SK-N-SH (cell line): ENCODE measurements around the gene CEP250. TPM values are rescaled to one million over a fixed set of nuclear protein-coding genes. Genes with fewer than 3 reads are reported as not detected.

Experiments
- CTCF ChIA-PET: fragments of 300-600, 350-600 bp; formaldehyde crosslinking; extraction: SDS; loops from one replicate; lab custom pipeline; 2021; lab: Yijun Ruan, JAX
- POLR2A ChIA-PET: fragments of 350-600 bp; sonication (Branson Sonifier 250); formaldehyde crosslinking; extraction: SDS; loops from one replicate; lab custom pipeline; 2020; ENCODE audit warnings: antibody characterized with exemption, inconsistent platforms; lab: Yijun Ruan, JAX
- DNase-seq: peaks from one replicate; pipeline ENCODE4 v3.0.0; 2012
- H2AFZ ChIP-seq: fragments of 200-600 bp; sonication (generic); 2 replicates; pipeline ENCODE4 v1.8.1; 2016; ENCODE audit warnings: antibody characterized with exemption, mild to moderate bottlenecking, low read depth
- H3F3A ChIP-seq: fragments of 200-600 bp; sonication (generic); replicated peaks from 2 replicates; pipeline ENCODE3; 2016; ENCODE audit warnings: antibody characterized with exemption, mild to moderate bottlenecking; ENCODE audit not compliant: insufficient read depth
- H3K27ac ChIP-seq, 2 experiments: fragments of 200-500 bp in 1 of 2; fragments of 200-600 bp in 1 of 2; sonication (Bioruptor generic) in 1 of 2; sonication (generic), shearing (Covaris generic) in 1 of 2; 2 replicates each; pipeline versions ENCODE4 v1.5.1 to v1.6.1; 2014 to 2016; ENCODE audit warnings: low read depth in 2 of 2, inconsistent platforms in 1 of 2, low read length in 1 of 2, mild to moderate bottlenecking in 1 of 2, mixed read lengths in 1 of 2
- H3K27me3 ChIP-seq: fragments of 200-600 bp; sonication (generic), shearing (Covaris generic); 2 replicates; pipeline ENCODE4 v1.6.1; 2016; ENCODE audit warnings: mixed run types; ENCODE audit not compliant: insufficient read depth
- H3K36me3 ChIP-seq, 2 experiments: fragments of 200-500 bp in 1 of 2; fragments of 200-600 bp in 1 of 2; sonication (Bioruptor generic) in 1 of 2; sonication (generic) in 1 of 2; replicated peaks in 1 of 2; 2 replicates each; pipeline versions ENCODE3 to v1.5.1; 2014 to 2016; ENCODE audit warnings: low read length in 1 of 2, mild to moderate bottlenecking in 1 of 2; ENCODE audit not compliant: insufficient read depth in 2 of 2, control insufficient read depth in 1 of 2
- H3K4me1 ChIP-seq, 2 experiments: fragments of 200-500 bp in 1 of 2; fragments of 200-600 bp in 1 of 2; sonication (Bioruptor generic) in 1 of 2; sonication (generic), shearing (Covaris generic) in 1 of 2; 2 replicates each; pipeline versions ENCODE4 v1.5.1 to v1.6.1; 2014 to 2016; ENCODE audit warnings: low read depth in 1 of 2, low read length in 1 of 2, mixed run types in 1 of 2; ENCODE audit not compliant: insufficient read depth in 2 of 2, control insufficient read depth in 1 of 2
- H3K4me2 ChIP-seq: fragments of 200-600 bp; sonication (generic), shearing (Covaris generic); 2 replicates; pipeline ENCODE4 v1.6.1; 2017; ENCODE audit warnings: mixed run types
- H3K4me3 ChIP-seq, 2 experiments: fragments of 200-500 bp in 1 of 2; fragments of 200-600 bp in 1 of 2; sonication (Bioruptor generic) in 1 of 2; sonication (generic), shearing (Covaris generic) in 1 of 2; 2 replicates each; pipeline versions ENCODE4 v1.5.1 to v1.8.1; 2014 to 2016; ENCODE audit warnings: low read depth in 2 of 2, inconsistent platforms in 1 of 2, low read length in 1 of 2, mild to moderate bottlenecking in 1 of 2, mixed read lengths in 1 of 2, moderate library complexity in 1 of 2
- H3K79me2 ChIP-seq: fragments of 200-600 bp; sonication (generic); 2 replicates; pipeline ENCODE4 v1.8.1; 2017; ENCODE audit warnings: mild to moderate bottlenecking; ENCODE audit not compliant: insufficient read depth
- H3K9ac ChIP-seq: fragments of 200-600 bp; sonication (generic); 2 replicates; pipeline ENCODE4 v1.6.1; 2017; ENCODE audit warnings: mixed run types
- H3K9me2 ChIP-seq: fragments of 200-600 bp; sonication (generic); 2 replicates; pipeline ENCODE4 v1.6.1; 2017; ENCODE audit warnings: mixed run types
- H3K9me3 ChIP-seq: fragments of 200-600 bp; sonication (generic); 2 replicates; pipeline ENCODE4 v1.6.1; 2017; ENCODE audit warnings: mixed run types, mild to moderate bottlenecking, moderate library complexity
- H4K20me1 ChIP-seq: fragments of 200-600 bp; sonication (generic); 2 replicates; pipeline ENCODE4 v1.6.1; 2017; ENCODE audit warnings: mild to moderate bottlenecking, mixed run types; ENCODE audit not compliant: insufficient read depth
- CHD2 ChIP-seq: fragments of 150-350 bp; IDR thresholded peaks from 2 replicates; pipeline ENCODE4 v1.6.1; 2018; ENCODE audit warnings: low read length; ENCODE audit not compliant: partially characterized antibody
- EP300 ChIP-seq, 2 experiments: IDR thresholded peaks; 2 replicates each; pipeline versions ENCODE4 v1.4.0 to v1.6.1; 2012; ENCODE audit warnings: borderline replicate concordance in 1 of 2, low read depth in 1 of 2, low read length in 1 of 2
- FOSL2 ChIP-seq: IDR thresholded peaks from 2 replicates; pipeline ENCODE4 v1.4.0; 2012; ENCODE audit warnings: low read depth, mild to moderate bottlenecking, moderate library complexity, borderline replicate concordance
- JUND ChIP-seq: IDR thresholded peaks from 2 replicates; pipeline ENCODE4 v1.4.0; 2012
- MEF2A ChIP-seq: IDR thresholded peaks from 2 replicates; pipeline ENCODE4 v1.4.0; 2012; ENCODE audit warnings: low read depth, borderline replicate concordance
- POLR2AphosphoS5 ChIP-seq: IDR thresholded peaks from 2 replicates; pipeline ENCODE4 v1.6.1; 2012; ENCODE audit warnings: low read depth, low read length
- RCOR1 ChIP-seq: fragments of 150-350 bp; IDR thresholded peaks from 2 replicates; pipeline ENCODE4 v1.6.1; 2017; ENCODE audit warnings: antibody characterized with exemption, low read length
- RFX5 ChIP-seq: IDR thresholded peaks from 2 replicates; pipeline ENCODE4 v1.6.1; 2012; ENCODE audit warnings: mild to moderate bottlenecking, improper control_type of control experiment, low read length
- SMC3 ChIP-seq: IDR thresholded peaks from 2 replicates; pipeline ENCODE4 v1.6.1; 2012; ENCODE audit warnings: low read depth, low read length, improper control_type of control experiment
- TCF12 ChIP-seq: IDR thresholded peaks from 2 replicates; pipeline ENCODE4 v1.4.0; 2012
- TEAD4 ChIP-seq: IDR thresholded peaks from 2 replicates; pipeline ENCODE4 v1.4.0; 2012; ENCODE audit warnings: mild to moderate bottlenecking, borderline replicate concordance; ENCODE audit not compliant: insufficient read depth
- YY1 ChIP-seq: IDR thresholded peaks from 2 replicates; pipeline ENCODE4 v1.4.0; 2012; ENCODE audit warnings: low read depth, mild to moderate bottlenecking
- WGBS: methylation state at CpG from one replicate; pipeline ENCODE4 v1.1.6; 2017; ENCODE audit warnings: low lambda C conversion rate; 5-methylcytosine and 5-hydroxymethylcytosine counted together
- polyA plus RNA-seq, 3 experiments: library from polyadenylated mRNA; depleted of rRNA; stranded (reverse); fragments of >200 nt; gene quantifications; 2 replicates each; pipeline ENCODE4 v1.2.3, GENCODE V29; 2012
- TF ChIP-seq, protein P1 (sequence below): IDR thresholded peaks from 2 replicates; pipeline ENCODE4 v1.6.1; 2012; ENCODE audit warnings: mild to moderate bottlenecking, low read depth, low read length, moderate library complexity
- TF ChIP-seq, protein P2 (sequence below): IDR thresholded peaks from 2 replicates; pipeline ENCODE4 v1.4.0; 2012; ENCODE audit warnings: low read depth, borderline replicate concordance
- TF ChIP-seq, protein P3 (sequence below): fragments of 150-350 bp; IDR thresholded peaks from 2 replicates; pipeline ENCODE4 v1.6.1; 2017; ENCODE audit warnings: antibody characterized with exemption, low read length, low read depth, borderline replicate concordance
- TF ChIP-seq, protein P4 (sequence below): IDR thresholded peaks from 2 replicates; pipeline ENCODE4 v1.4.0; 2012; ENCODE audit warnings: low read depth
- TF ChIP-seq, protein P5 (sequence below): fragments of 200-600 bp; sonication (generic); IDR thresholded peaks from 2 replicates; pipeline ENCODE4 v1.6.1; 2017; ENCODE audit warnings: antibody characterized with exemption, mild to moderate bottlenecking, moderate library complexity

Gene CEP250
- polyA plus RNA-seq, 1 of the 3 experiments (the other 2 are of a cell fraction) = 13.3 TPM

DNA sequence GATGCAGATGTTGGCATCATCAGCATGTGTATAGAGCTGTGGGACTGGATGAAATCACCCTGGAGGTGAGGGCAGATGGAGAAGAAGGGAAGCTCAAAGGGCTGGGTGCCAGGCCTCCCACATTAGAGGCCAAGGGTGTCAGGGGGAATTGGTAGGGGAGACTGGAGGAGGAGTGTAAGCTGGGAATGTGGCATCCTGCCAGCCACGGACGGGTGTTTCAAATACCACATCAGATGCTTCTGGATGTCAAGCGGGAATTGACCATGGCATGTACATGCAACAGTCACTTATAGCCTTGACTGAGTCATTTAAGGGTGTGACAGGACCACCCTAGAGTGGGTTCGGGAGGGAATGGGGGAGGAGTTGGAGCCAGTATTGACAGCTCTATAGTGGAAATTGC lies 96.1 kb downstream of the CEP250 start:
- DNase-seq = no peak
- H3K79me2 ChIP-seq = no peaks in the 10 kb centered on the region
- peaks cover 30 to 68% of the 10 kb centered on the region in 2 experiments for H3K36me3 ChIP-seq
- WGBS = 92% methylated on average over 4 of the region's 4 CpGs
- no peaks in the 10 kb centered on the region for H3K9me2 ChIP-seq
- H3K4me1 ChIP-seq = no peaks in the 10 kb centered on the region
- CTCF ChIA-PET = no interaction called here
- H3K9me3 ChIP-seq = no peaks in the 10 kb centered on the region
- no peak overlapping the region for H3K9ac ChIP-seq
- TF ChIP-seq, protein P1, sequence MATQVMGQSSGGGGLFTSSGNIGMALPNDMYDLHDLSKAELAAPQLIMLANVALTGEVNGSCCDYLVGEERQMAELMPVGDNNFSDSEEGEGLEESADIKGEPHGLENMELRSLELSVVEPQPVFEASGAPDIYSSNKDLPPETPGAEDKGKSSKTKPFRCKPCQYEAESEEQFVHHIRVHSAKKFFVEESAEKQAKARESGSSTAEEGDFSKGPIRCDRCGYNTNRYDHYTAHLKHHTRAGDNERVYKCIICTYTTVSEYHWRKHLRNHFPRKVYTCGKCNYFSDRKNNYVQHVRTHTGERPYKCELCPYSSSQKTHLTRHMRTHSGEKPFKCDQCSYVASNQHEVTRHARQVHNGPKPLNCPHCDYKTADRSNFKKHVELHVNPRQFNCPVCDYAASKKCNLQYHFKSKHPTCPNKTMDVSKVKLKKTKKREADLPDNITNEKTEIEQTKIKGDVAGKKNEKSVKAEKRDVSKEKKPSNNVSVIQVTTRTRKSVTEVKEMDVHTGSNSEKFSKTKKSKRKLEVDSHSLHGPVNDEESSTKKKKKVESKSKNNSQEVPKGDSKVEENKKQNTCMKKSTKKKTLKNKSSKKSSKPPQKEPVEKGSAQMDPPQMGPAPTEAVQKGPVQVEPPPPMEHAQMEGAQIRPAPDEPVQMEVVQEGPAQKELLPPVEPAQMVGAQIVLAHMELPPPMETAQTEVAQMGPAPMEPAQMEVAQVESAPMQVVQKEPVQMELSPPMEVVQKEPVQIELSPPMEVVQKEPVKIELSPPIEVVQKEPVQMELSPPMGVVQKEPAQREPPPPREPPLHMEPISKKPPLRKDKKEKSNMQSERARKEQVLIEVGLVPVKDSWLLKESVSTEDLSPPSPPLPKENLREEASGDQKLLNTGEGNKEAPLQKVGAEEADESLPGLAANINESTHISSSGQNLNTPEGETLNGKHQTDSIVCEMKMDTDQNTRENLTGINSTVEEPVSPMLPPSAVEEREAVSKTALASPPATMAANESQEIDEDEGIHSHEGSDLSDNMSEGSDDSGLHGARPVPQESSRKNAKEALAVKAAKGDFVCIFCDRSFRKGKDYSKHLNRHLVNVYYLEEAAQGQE = no peak
- TF ChIP-seq RCOR1 (no peak), JUND (no peak), CHD2 (no peak), FOSL2 (no peak), MEF2A (no peak), RFX5 (no peak), TCF12 (no peak), POLR2AphosphoS5 (no peak)
- TF ChIP-seq, protein P2, sequence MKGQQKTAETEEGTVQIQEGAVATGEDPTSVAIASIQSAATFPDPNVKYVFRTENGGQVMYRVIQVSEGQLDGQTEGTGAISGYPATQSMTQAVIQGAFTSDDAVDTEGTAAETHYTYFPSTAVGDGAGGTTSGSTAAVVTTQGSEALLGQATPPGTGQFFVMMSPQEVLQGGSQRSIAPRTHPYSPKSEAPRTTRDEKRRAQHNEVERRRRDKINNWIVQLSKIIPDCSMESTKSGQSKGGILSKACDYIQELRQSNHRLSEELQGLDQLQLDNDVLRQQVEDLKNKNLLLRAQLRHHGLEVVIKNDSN = no peak
- TF ChIP-seq, protein P3, sequence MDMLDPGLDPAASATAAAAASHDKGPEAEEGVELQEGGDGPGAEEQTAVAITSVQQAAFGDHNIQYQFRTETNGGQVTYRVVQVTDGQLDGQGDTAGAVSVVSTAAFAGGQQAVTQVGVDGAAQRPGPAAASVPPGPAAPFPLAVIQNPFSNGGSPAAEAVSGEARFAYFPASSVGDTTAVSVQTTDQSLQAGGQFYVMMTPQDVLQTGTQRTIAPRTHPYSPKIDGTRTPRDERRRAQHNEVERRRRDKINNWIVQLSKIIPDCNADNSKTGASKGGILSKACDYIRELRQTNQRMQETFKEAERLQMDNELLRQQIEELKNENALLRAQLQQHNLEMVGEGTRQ = no peak
- no peaks in the 10 kb centered on the region for H3F3A ChIP-seq
- no peak overlapping the region for H3K4me2 ChIP-seq
- POLR2A ChIA-PET = interaction anchor here (0.7 kb wide), 1 partner anchor 9 kb away, joined by 3 read pairs; the partner anchor contains the start of gene ERGIC3
- no peak overlapping the region for H3K4me3 ChIP-seq
- H4K20me1 ChIP-seq = no peaks in the 10 kb centered on the region
- H2AFZ ChIP-seq = no peak overlapping the region
- no peak overlapping the region for H3K27ac ChIP-seq
- H3K27me3 ChIP-seq = no peaks in the 10 kb centered on the region

DNA sequence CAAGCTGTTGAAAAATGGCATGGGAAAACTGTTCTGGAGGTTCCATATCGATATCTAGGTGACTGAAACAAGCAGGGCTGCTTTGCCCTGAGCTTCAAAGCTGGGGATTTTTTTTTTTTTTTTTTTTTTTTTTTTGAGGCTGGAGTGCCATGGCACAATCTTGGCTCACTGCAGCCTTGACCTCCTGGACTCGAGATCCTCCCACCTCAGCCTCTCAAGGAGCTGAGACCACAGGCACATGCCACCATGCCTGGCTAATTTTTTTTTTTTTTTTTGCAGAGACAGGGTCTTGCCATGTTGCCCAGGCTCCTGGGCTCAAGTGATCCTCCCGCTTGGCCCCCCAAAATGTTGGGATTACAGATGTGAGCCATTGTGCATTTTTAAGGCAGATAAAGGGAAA lies 97.5 kb downstream of the CEP250 start:
- Histone ChIP-seq H3K9me2 (no peaks in the 10 kb centered on the region), H3K4me2 (no peak overlapping the region), H3K9me3 (no peaks in the 10 kb centered on the region), H3K9ac (no peak overlapping the region), H3K36me3 (peaks cover 23 to 64% of the 10 kb centered on the region in 2 experiments), H3K79me2 (no peaks in the 10 kb centered on the region), H3K4me1 (no peaks in the 10 kb centered on the region), H2AFZ (no peak overlapping the region), H4K20me1 (no peaks in the 10 kb centered on the region), H3K27ac (no peak overlapping the region), H3K27me3 (no peaks in the 10 kb centered on the region), H3K4me3 (no peak overlapping the region), H3F3A (no peaks in the 10 kb centered on the region)
- ChIA-PET CTCF (no interaction called here), POLR2A (interaction anchor here (0.7 to 1.5 kb wide), 2 partner anchors 10 to 104 kb away, joined by 4 to 8 read pairs; partner anchors contain the start of gene ERGIC3)
- DNase-seq = no peak
- WGBS = 93% methylated on average over 3 of the region's 3 CpGs
- no peak for TF ChIP-seq EP300 (IDR thresholded peaks at IDR 0.05; ENCODE audit: borderline replicate concordance in 1 of 2, low read depth in 1 of 2, low read length in 1 of 2)
- TF ChIP-seq TEAD4 = no peak
- no peak for TF ChIP-seq YY1
- TF ChIP-seq, protein P4, sequence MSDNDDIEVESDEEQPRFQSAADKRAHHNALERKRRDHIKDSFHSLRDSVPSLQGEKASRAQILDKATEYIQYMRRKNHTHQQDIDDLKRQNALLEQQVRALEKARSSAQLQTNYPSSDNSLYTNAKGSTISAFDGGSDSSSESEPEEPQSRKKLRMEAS = no peak
- TF ChIP-seq, protein P5, sequence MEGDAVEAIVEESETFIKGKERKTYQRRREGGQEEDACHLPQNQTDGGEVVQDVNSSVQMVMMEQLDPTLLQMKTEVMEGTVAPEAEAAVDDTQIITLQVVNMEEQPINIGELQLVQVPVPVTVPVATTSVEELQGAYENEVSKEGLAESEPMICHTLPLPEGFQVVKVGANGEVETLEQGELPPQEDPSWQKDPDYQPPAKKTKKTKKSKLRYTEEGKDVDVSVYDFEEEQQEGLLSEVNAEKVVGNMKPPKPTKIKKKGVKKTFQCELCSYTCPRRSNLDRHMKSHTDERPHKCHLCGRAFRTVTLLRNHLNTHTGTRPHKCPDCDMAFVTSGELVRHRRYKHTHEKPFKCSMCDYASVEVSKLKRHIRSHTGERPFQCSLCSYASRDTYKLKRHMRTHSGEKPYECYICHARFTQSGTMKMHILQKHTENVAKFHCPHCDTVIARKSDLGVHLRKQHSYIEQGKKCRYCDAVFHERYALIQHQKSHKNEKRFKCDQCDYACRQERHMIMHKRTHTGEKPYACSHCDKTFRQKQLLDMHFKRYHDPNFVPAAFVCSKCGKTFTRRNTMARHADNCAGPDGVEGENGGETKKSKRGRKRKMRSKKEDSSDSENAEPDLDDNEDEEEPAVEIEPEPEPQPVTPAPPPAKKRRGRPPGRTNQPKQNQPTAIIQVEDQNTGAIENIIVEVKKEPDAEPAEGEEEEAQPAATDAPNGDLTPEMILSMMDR = no peak
- no peak for TF ChIP-seq SMC3
- no peak for TF ChIP-seq RCOR1
- TF ChIP-seq, protein P1 = no peak
